ENCODE data around the gene SPTBN1.
A peak's percentile ranks its signal among the peaks of the same experiment; 100 is the strongest.

SPTBN1 gene

GRCh38 chr2:54455563-54456361 lies at the start of gene SPTBN1:
TSS of gene SPTBN1 (plus strand) at chr2:54456327. CDS start at chr2:54526419, 70,092 bp downstream.
- H3K27ac ChIP-seq: no peak within 1 kb of the TSS
- TF ChIP-seq CTCF (conservative IDR thresholded peaks at IDR 0.05) (no peak), ZFX (IDR thresholded peaks at IDR 0.05) (no peak)

- TF ChIP-seq CTCF (conservative IDR thresholded peaks at IDR 0.05): no peak
- no peak for TF ChIP-seq ZFX (IDR thresholded peaks at IDR 0.05)
Measured at GRCh38 chr2:54407693-54408092, 48.4 kb upstream of the SPTBN1 start.

GRCh38 chr2:54408288-54408687 lies 47.8 kb upstream of the SPTBN1 start:
- no peak overlapping the region for H3K27ac ChIP-seq
- TF ChIP-seq ZFX (IDR thresholded peaks at IDR 0.05): no peak
- no peak for TF ChIP-seq CTCF (conservative IDR thresholded peaks at IDR 0.05)

More at GRCh38 chr2:54407693-54408092, 48.4 kb upstream of the SPTBN1 start:
- H3K27ac ChIP-seq: no peak overlapping the region

GRCh38 chr2:54409752-54410151 lies 46.4 kb upstream of the SPTBN1 start:
- TF ChIP-seq ZFX (IDR thresholded peaks at IDR 0.05): no peak
- no peak for TF ChIP-seq CTCF (conservative IDR thresholded peaks at IDR 0.05)
- H3K27ac ChIP-seq: no peak overlapping the region

GRCh38 chr2:54411801-54412354 lies 44.2 kb upstream of the SPTBN1 start:
- H3K27ac ChIP-seq: no peak overlapping the region
- TF ChIP-seq CTCF (conservative IDR thresholded peaks at IDR 0.05): no peak
- TF ChIP-seq ZFX (IDR thresholded peaks at IDR 0.05): no peak

GRCh38 chr2:54416166-54416813 lies 39.8 kb upstream of the SPTBN1 start:
- TF ChIP-seq ZFX (IDR thresholded peaks at IDR 0.05): no peak
- TF ChIP-seq CTCF (conservative IDR thresholded peaks at IDR 0.05): no peak
- peak overlapping the region; percentile 14; the same call in 1 of the 2 replicates for H3K27ac ChIP-seq

GRCh38 chr2:54416938-54417337 lies 39.2 kb upstream of the SPTBN1 start:
- TF ChIP-seq ZFX (IDR thresholded peaks at IDR 0.05): no peak
- TF ChIP-seq CTCF (conservative IDR thresholded peaks at IDR 0.05): no peak
- H3K27ac ChIP-seq: no peak overlapping the region; the same call in 1 of the 2 replicates

Measured in C4-2B (cell line).